Fibroblast of lung (primary cell): ENCODE data around the gene ARVCF.

ENCODE experiments used
- EZH2 ChIP-seq: IDR thresholded peaks from 2 replicates; pipeline ENCODE4 v1.5.1; 2012; ENCODE audit warnings: low read length, control low read depth, mild to moderate bottlenecking; ENCODE audit errors: missing control alignments
- TF ChIP-seq, protein P1 (sequence below), 2 donors: IDR thresholded peaks in 1 of 2; conservative IDR thresholded peaks in 1 of 2; 1 replicate in 1 of 2; 2 replicates in 1 of 2; pipeline ENCODE4 v1.5.1; 2011 to 2012; ENCODE audit warnings: low read length in 2 of 2, control low read depth in 1 of 2, inconsistent platforms in 1 of 2, low read depth in 1 of 2, mild to moderate bottlenecking in 1 of 2

DNA sequence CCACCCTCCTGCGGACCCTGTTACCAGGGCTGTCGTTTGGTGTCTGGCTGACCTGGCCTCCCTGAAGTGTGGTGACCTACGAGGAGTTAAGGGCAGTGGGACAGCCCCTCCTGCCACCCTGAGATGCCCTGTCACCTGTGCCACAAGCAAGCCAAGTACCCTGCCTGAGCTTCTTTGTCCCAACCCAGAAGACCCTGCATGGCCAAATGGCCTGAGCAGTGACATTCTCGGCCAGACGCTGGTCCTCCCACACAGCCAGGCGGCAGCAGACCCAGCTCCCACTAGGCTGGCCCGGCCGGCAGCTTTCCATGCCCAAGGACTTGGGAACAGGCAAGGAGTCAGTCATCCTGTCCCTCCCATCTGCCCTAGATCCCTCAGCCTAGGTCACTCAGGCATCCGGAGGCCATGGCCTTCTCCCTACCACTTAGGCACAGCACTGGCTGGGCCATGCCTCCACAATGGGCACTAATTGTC is 7.6 kb downstream of the ARVCF start:
- TF ChIP-seq, protein P1, sequence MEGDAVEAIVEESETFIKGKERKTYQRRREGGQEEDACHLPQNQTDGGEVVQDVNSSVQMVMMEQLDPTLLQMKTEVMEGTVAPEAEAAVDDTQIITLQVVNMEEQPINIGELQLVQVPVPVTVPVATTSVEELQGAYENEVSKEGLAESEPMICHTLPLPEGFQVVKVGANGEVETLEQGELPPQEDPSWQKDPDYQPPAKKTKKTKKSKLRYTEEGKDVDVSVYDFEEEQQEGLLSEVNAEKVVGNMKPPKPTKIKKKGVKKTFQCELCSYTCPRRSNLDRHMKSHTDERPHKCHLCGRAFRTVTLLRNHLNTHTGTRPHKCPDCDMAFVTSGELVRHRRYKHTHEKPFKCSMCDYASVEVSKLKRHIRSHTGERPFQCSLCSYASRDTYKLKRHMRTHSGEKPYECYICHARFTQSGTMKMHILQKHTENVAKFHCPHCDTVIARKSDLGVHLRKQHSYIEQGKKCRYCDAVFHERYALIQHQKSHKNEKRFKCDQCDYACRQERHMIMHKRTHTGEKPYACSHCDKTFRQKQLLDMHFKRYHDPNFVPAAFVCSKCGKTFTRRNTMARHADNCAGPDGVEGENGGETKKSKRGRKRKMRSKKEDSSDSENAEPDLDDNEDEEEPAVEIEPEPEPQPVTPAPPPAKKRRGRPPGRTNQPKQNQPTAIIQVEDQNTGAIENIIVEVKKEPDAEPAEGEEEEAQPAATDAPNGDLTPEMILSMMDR (conservative IDR thresholded peaks at IDR 0.05 in 1 of 2, IDR thresholded peaks at IDR 0.05 in 1 of 2; ENCODE audit: low read depth in 1 of 2, low read length in 2 of 2), result no peak
- TF ChIP-seq EZH2, result no peak
